Sigmoid colon (tissue), 4 donors: ENCODE data around the gene SH3TC1.

Experiments used
- CTCF ChIP-seq, 4 experiments: fragments of 450-650 bp in 3 of 4; fragments of 200-600 bp in 1 of 4; IDR thresholded peaks; one replicate each; pipeline ENCODE4 v1.5.1; 2016 to 2019; ENCODE audit warnings: antibody characterized with exemption in 4 of 4, mild to moderate bottlenecking in 3 of 4, moderate library complexity in 2 of 4
- EP300 ChIP-seq, 4 donors: sonication (generic); formaldehyde crosslinking; IDR thresholded peaks; one replicate each; pipeline ENCODE4 v1.6.1; 2017; ENCODE audit warnings: antibody characterized with exemption in 4 of 4
- POLR2A ChIP-seq, 2 donors: fragments of 450-650 bp; IDR thresholded peaks; one replicate each; pipeline ENCODE4 v1.6.1; 2016; ENCODE audit warnings: antibody characterized with exemption in 2 of 2, mild to moderate bottlenecking in 2 of 2, moderate library complexity in 2 of 2
- POLR2AphosphoS5 ChIP-seq, 4 donors: sonication (generic); formaldehyde crosslinking; IDR thresholded peaks; one replicate each; pipeline ENCODE4 v1.6.1; 2017; ENCODE audit warnings: antibody characterized with exemption in 4 of 4

DNA sequence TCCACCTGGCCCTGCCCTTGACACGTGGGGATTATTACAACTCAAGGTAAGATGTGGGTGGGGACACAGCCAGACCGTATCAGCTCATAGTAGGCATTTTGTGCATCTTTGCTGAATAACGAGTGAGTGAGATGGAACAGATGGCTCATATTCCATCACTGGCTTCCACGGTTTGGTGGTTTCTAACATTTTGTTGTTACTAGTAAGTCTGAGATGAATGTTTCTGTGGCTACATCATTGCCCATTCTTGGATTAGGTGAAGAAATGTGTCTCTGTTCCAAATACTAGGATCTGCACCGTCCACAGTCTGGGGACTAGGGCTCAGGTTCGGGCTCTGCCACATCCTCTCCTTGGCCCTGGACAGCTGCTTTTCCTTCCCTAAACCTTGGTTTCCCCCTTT lies 44.0 kb upstream of the SH3TC1 start:
- TF ChIP-seq CTCF (IDR thresholded peaks at IDR 0.05) (no peak), POLR2AphosphoS5 (IDR thresholded peaks at IDR 0.05) (no peak), EP300 (IDR thresholded peaks at IDR 0.05) (no peak), POLR2A (IDR thresholded peaks at IDR 0.05) (no peak)
